AG10803 (cell line): ENCODE results near the gene IMPA2.

Source experiments
- DNase-seq: peaks from one replicate; pipeline ENCODE4 v3.0.0; 2010; ENCODE audit warnings: low read depth
- H3K4me3 ChIP-seq: 2 replicates; pipeline ENCODE4 v1.5.1; 2011; ENCODE audit warnings: mild to moderate bottlenecking, low read length, control low read depth
- CTCF ChIP-seq: conservative IDR thresholded peaks from 2 replicates; pipeline ENCODE4 v1.5.1; 2011; ENCODE audit warnings: mild to moderate bottlenecking, low read length, control low read depth, inconsistent platforms

IMPA2 gene

GRCh38 chr18:12023375-12023774 lies 42.1 kb downstream of the IMPA2 start:
- DNase-seq = no peak

GRCh38 chr18:12026562-12026961 lies 45.3 kb downstream of the IMPA2 start:
- no peak for TF ChIP-seq CTCF
- no peak for DNase-seq

More at GRCh38 chr18:12023375-12023774, 42.1 kb downstream of the IMPA2 start:
- no peak for TF ChIP-seq CTCF
- H3K4me3 ChIP-seq = no peak overlapping the region

GRCh38 chr18:12027046-12027445 lies 45.7 kb downstream of the IMPA2 start:
- no peak for TF ChIP-seq CTCF
- H3K4me3 ChIP-seq = no peak overlapping the region
- peak; percentile 16 for DNase-seq

More at GRCh38 chr18:12026562-12026961, 45.3 kb downstream of the IMPA2 start:
- H3K4me3 ChIP-seq = no peak overlapping the region

- no peak overlapping the region for H3K4me3 ChIP-seq
- no peak for TF ChIP-seq CTCF
- no peak for DNase-seq
Measured at GRCh38 chr18:12027480-12027879, 46.2 kb downstream of the IMPA2 start.

GRCh38 chr18:12028040-12028628 lies 46.8 kb downstream of the IMPA2 start:
- DNase-seq = no peak
- H3K4me3 ChIP-seq = no peak overlapping the region
- no peak for TF ChIP-seq CTCF

GRCh38 chr18:12028674-12029073 lies 47.4 kb downstream of the IMPA2 start:
- no peak overlapping the region for H3K4me3 ChIP-seq
- DNase-seq = no peak
- TF ChIP-seq CTCF = no peak

- DNase-seq = no peak
Measured at GRCh38 chr18:12029786-12030584, 48.7 kb downstream of the IMPA2 start.

More at GRCh38 chr18:12029786-12030584, 48.7 kb downstream of the IMPA2 start:
- no peak for TF ChIP-seq CTCF
- H3K4me3 ChIP-seq = no peak overlapping the region
